Measurements from ENCODE around the gene MINPP1. TPM values are rescaled to one million over a fixed set of nuclear protein-coding genes. Genes with fewer than 3 reads are reported as not detected.
"Not testable (repeated sequence)": the region's sequence is repeated elsewhere in the genome, so short reads cannot be mapped to it uniquely, and the experiment has no call there.

MINPP1 gene
- total RNA-seq, 1 experiment from 2014 or later: 13.5 TPM

- H3K4me3 ChIP-seq (ENCODE audit: low read depth, low read length, poor library complexity, severe bottlenecking); H3K27ac ChIP-seq (ENCODE audit: low read depth, low read length, poor library complexity, severe bottlenecking); H3K36me3 ChIP-seq (ENCODE audit: insufficient read depth, low read length, poor library complexity, severe bottlenecking); intact Hi-C loops (cut with micrococcal nuclease; ENCODE audit: unreplicated experiment); H3K27me3 ChIP-seq (replicated peaks; ENCODE audit: insufficient read depth, low read depth, low read length, poor library complexity); CTCF ChIA-PET; BruUV-seq (replicated peaks); H3K4me1 ChIP-seq (ENCODE audit: insufficient read depth, low read length, poor library complexity, severe bottlenecking); DNase-seq (ENCODE audit: low spot score); POLR2A ChIA-PET (ENCODE audit: low non-redundant PET); H3K9me3 ChIP-seq (ENCODE audit: low read depth, low read length, poor library complexity, severe bottlenecking): not testable (repeated sequence)
Observed at GRCh38 chr10:87492450-87492849, 12.2 kb upstream of the MINPP1 start.

- H3K27ac ChIP-seq (ENCODE audit: low read depth, low read length, poor library complexity, severe bottlenecking); H3K27me3 ChIP-seq (replicated peaks; ENCODE audit: insufficient read depth, low read depth, low read length, poor library complexity); H3K4me3 ChIP-seq (ENCODE audit: low read depth, low read length, poor library complexity, severe bottlenecking); CTCF ChIA-PET; H3K4me1 ChIP-seq (ENCODE audit: insufficient read depth, low read length, poor library complexity, severe bottlenecking); POLR2A ChIA-PET (ENCODE audit: low non-redundant PET); DNase-seq (ENCODE audit: low spot score); BruUV-seq (replicated peaks); H3K9me3 ChIP-seq (ENCODE audit: low read depth, low read length, poor library complexity, severe bottlenecking); H3K36me3 ChIP-seq (ENCODE audit: insufficient read depth, low read length, poor library complexity, severe bottlenecking); intact Hi-C loops (cut with micrococcal nuclease; ENCODE audit: unreplicated experiment): not testable (repeated sequence)
Observed at GRCh38 chr10:87495446-87495845, 9.2 kb upstream of the MINPP1 start.

GRCh38 chr10:87497386-87497785, 7.3 kb upstream of the MINPP1 start:
- DNase-seq (ENCODE audit: low spot score); H3K4me3 ChIP-seq (ENCODE audit: low read depth, low read length, poor library complexity, severe bottlenecking); CTCF ChIA-PET; H3K9me3 ChIP-seq (ENCODE audit: low read depth, low read length, poor library complexity, severe bottlenecking); POLR2A ChIA-PET (ENCODE audit: low non-redundant PET); H3K27ac ChIP-seq (ENCODE audit: low read depth, low read length, poor library complexity, severe bottlenecking); intact Hi-C loops (cut with micrococcal nuclease; ENCODE audit: unreplicated experiment); H3K4me1 ChIP-seq (ENCODE audit: insufficient read depth, low read length, poor library complexity, severe bottlenecking); BruUV-seq (replicated peaks); H3K27me3 ChIP-seq (replicated peaks; ENCODE audit: insufficient read depth, low read depth, low read length, poor library complexity); H3K36me3 ChIP-seq (ENCODE audit: insufficient read depth, low read length, poor library complexity, severe bottlenecking): not testable (repeated sequence)

- DNase-seq (ENCODE audit: low spot score); H3K27me3 ChIP-seq (replicated peaks; ENCODE audit: insufficient read depth, low read depth, low read length, poor library complexity); H3K9me3 ChIP-seq (ENCODE audit: low read depth, low read length, poor library complexity, severe bottlenecking); BruUV-seq (replicated peaks); H3K36me3 ChIP-seq (ENCODE audit: insufficient read depth, low read length, poor library complexity, severe bottlenecking); intact Hi-C loops (cut with micrococcal nuclease; ENCODE audit: unreplicated experiment); H3K4me1 ChIP-seq (ENCODE audit: insufficient read depth, low read length, poor library complexity, severe bottlenecking); H3K27ac ChIP-seq (ENCODE audit: low read depth, low read length, poor library complexity, severe bottlenecking); POLR2A ChIA-PET (ENCODE audit: low non-redundant PET); H3K4me3 ChIP-seq (ENCODE audit: low read depth, low read length, poor library complexity, severe bottlenecking); CTCF ChIA-PET: not testable (repeated sequence)
Observed at GRCh38 chr10:87498106-87498789, 6.4 kb upstream of the MINPP1 start.

- TF ChIP-seq CTCF (conservative IDR thresholded peaks at IDR 0.05; ENCODE audit: low read depth, low read length) (no peak), EZH2 (IDR thresholded peaks at IDR 0.05; ENCODE audit: borderline replicate concordance, low read depth, low read length, poor library complexity, severe bottlenecking) (no peak)
- Histone ChIP-seq H3K4me3 (ENCODE audit: low read depth, low read length, poor library complexity, severe bottlenecking) (no peak overlapping the region), H3K4me1 (ENCODE audit: insufficient read depth, low read length, poor library complexity, severe bottlenecking) (no peaks in the 10 kb centered on the region), H3K27me3 (replicated peaks; ENCODE audit: insufficient read depth, low read depth, low read length, poor library complexity) (no peaks in the 10 kb centered on the region), H3K9me3 (ENCODE audit: low read depth, low read length, poor library complexity, severe bottlenecking) (no peaks in the 10 kb centered on the region), H3K36me3 (ENCODE audit: insufficient read depth, low read length, poor library complexity, severe bottlenecking) (no peaks in the 10 kb centered on the region), H3K27ac (ENCODE audit: low read depth, low read length, poor library complexity, severe bottlenecking) (no peak overlapping the region)
- no TSS peak for BruUV-seq (replicated peaks)
- peak; percentile 17 for DNase-seq (ENCODE audit: low spot score)
- ChIA-PET POLR2A (ENCODE audit: low non-redundant PET) (no interaction called here), CTCF (no interaction called here)
- intact Hi-C loops (cut with micrococcal nuclease; ENCODE audit: unreplicated experiment): no loop called here
Observed at GRCh38 chr10:87500646-87501048, 4.0 kb upstream of the MINPP1 start.
